Activated CD8-positive, alpha-beta T cell treated with anti-CD3 and anti-CD28 coated beads, Interleukin-2, amount 10 ng/mL, durations not matched to agents 7 days and 5 days (primary cell): ENCODE data around the gene MIER2. TPM values are rescaled to one million over a fixed set of nuclear protein-coding genes. Genes with fewer than 3 reads are reported as not detected.

Experiments used
- ATAC-seq: fragments of 150-1000 bp; cut with Tn5 transposase; one replicate; pipeline ENCODE4 v1.10.0; 2021; ENCODE audit warnings: moderate library complexity
- CTCF ChIA-PET: fragments of 350-600 bp; sonication (Branson Sonifier 250); formaldehyde crosslinking; loops from one replicate; lab custom pipeline; 2021; ENCODE audit warnings: antibody characterized with exemption; lab: Charles Lee
- POLR2A ChIA-PET: fragments of 350-600 bp; sonication (Branson Sonifier 250); formaldehyde crosslinking; loops from one replicate; lab custom pipeline; 2021; ENCODE audit warnings: antibody characterized with exemption; lab: Charles Lee
- DNase-seq: peaks from one replicate; pipeline ENCODE4 v3.0.0-alpha.2; 2020
- H3K27ac Mint-ChIP-seq: one replicate; pipeline ENCODE4 v1.8.0; 2021; ENCODE audit warnings: mild to moderate bottlenecking, mixed read lengths
- H3K27me3 Mint-ChIP-seq: one replicate; pipeline ENCODE4 v1.8.0; 2021; ENCODE audit warnings: low read depth, mixed read lengths
- H3K36me3 Mint-ChIP-seq: one replicate; pipeline ENCODE4 v1.8.0; 2021; ENCODE audit warnings: low read depth, mixed read lengths
- H3K4me1 Mint-ChIP-seq: one replicate; pipeline ENCODE4 v1.8.0; 2021; ENCODE audit warnings: low read depth, mixed read lengths
- H3K4me3 Mint-ChIP-seq: one replicate; pipeline ENCODE4 v1.8.0; 2021; ENCODE audit warnings: mild to moderate bottlenecking, mixed read lengths
- H3K9me3 Mint-ChIP-seq: one replicate; pipeline ENCODE4 v1.8.0; 2022; ENCODE audit warnings: mixed read lengths; ENCODE audit not compliant: insufficient read depth
- total RNA-seq, 2 experiments: library from RNA; stranded (reverse); gene quantifications; one replicate each; pipeline ENCODE4 v1.2.3, GENCODE V29; 2021

The MIER2 gene
- total RNA-seq, 2 experiments from 2014 or later = 21.6 to 23.1 TPM

- Mint-ChIP-seq H3K4me1 (no peaks in the 10 kb centered on the region), H3K27me3 (no peaks in the 10 kb centered on the region), H3K36me3 (no peaks in the 10 kb centered on the region), H3K4me3 (no peak overlapping the region), H3K27ac (no peak overlapping the region), H3K9me3 (no peaks in the 10 kb centered on the region)
- ChIA-PET CTCF (no interaction called here), POLR2A (no interaction called here)
- ATAC-seq (no peak), DNase-seq (no peak)
Observed at GRCh38 chr19:376111-376470, 31.5 kb upstream of the MIER2 start.

GRCh38 chr19:375395-376110 lies 31.0 kb upstream of the MIER2 start:
- CTCF ChIA-PET = no interaction called here
- Mint-ChIP-seq H3K4me1 (no peaks in the 10 kb centered on the region), H3K4me3 (no peak overlapping the region), H3K36me3 (no peaks in the 10 kb centered on the region), H3K9me3 (no peaks in the 10 kb centered on the region), H3K27me3 (no peaks in the 10 kb centered on the region), H3K27ac (no peak overlapping the region)
- DNase-seq = no peak
- POLR2A ChIA-PET = no interaction called here
- ATAC-seq = no peak

- Mint-ChIP-seq H3K27ac (no peak overlapping the region), H3K4me3 (no peak overlapping the region), H3K4me1 (no peaks in the 10 kb centered on the region), H3K36me3 (no peaks in the 10 kb centered on the region), H3K27me3 (no peaks in the 10 kb centered on the region), H3K9me3 (no peaks in the 10 kb centered on the region)
- ATAC-seq (no peak), DNase-seq (no peak)
- ChIA-PET POLR2A (no interaction called here), CTCF (no interaction called here)
Observed at GRCh38 chr19:374886-375235, 30.3 kb upstream of the MIER2 start.

GRCh38 chr19:374183-374885 lies 29.7 kb upstream of the MIER2 start:
- Mint-ChIP-seq H3K36me3 (no peaks in the 10 kb centered on the region), H3K4me3 (no peak overlapping the region), H3K27ac (no peak overlapping the region), H3K4me1 (no peaks in the 10 kb centered on the region), H3K9me3 (no peaks in the 10 kb centered on the region), H3K27me3 (no peaks in the 10 kb centered on the region)
- ATAC-seq (no peak), DNase-seq (no peak)
- POLR2A ChIA-PET = no interaction called here
- CTCF ChIA-PET = no interaction called here

GRCh38 chr19:373391-374182 lies 29.0 kb upstream of the MIER2 start:
- Mint-ChIP-seq H3K4me3 (no peak overlapping the region), H3K36me3 (no peaks in the 10 kb centered on the region), H3K27ac (no peak overlapping the region), H3K4me1 (no peaks in the 10 kb centered on the region), H3K9me3 (no peaks in the 10 kb centered on the region), H3K27me3 (no peaks in the 10 kb centered on the region)
- DNase-seq (no peak), ATAC-seq (no peak)
- ChIA-PET POLR2A (no interaction called here), CTCF (no interaction called here)

- no peaks in the 10 kb centered on the region for H3K27me3 Mint-ChIP-seq
- no peak for ATAC-seq
- DNase-seq = no peak
- H3K36me3 Mint-ChIP-seq = no peaks in the 10 kb centered on the region
- H3K9me3 Mint-ChIP-seq = no peaks in the 10 kb centered on the region
- no peak overlapping the region for H3K27ac Mint-ChIP-seq
- CTCF ChIA-PET = no interaction called here
- POLR2A ChIA-PET = interaction anchor here (0.6 kb wide), 1 partner anchor 116 kb away, joined by 3 read pairs; no protein-coding TSS in a partner anchor
- H3K4me3 Mint-ChIP-seq = no peak overlapping the region
- no peaks in the 10 kb centered on the region for H3K4me1 Mint-ChIP-seq
Observed at GRCh38 chr19:372306-372890, 27.8 kb upstream of the MIER2 start.

GRCh38 chr19:371501-372168 lies 27.0 kb upstream of the MIER2 start:
- Mint-ChIP-seq H3K27me3 (no peaks in the 10 kb centered on the region), H3K27ac (no peak overlapping the region), H3K4me1 (no peaks in the 10 kb centered on the region), H3K9me3 (no peaks in the 10 kb centered on the region), H3K4me3 (no peak overlapping the region), H3K36me3 (no peaks in the 10 kb centered on the region)
- ATAC-seq (no peak), DNase-seq (no peak)
- CTCF ChIA-PET = no interaction called here
- POLR2A ChIA-PET = no interaction called here

- Mint-ChIP-seq H3K27ac (no peak overlapping the region), H3K36me3 (no peaks in the 10 kb centered on the region), H3K4me1 (no peaks in the 10 kb centered on the region), H3K9me3 (no peaks in the 10 kb centered on the region), H3K4me3 (no peak overlapping the region), H3K27me3 (no peaks in the 10 kb centered on the region)
- ChIA-PET CTCF (no interaction called here), POLR2A (no interaction called here)
- DNase-seq = no peak
- ATAC-seq = no peak
Observed at GRCh38 chr19:370641-371330, 26.2 kb upstream of the MIER2 start.

GRCh38 chr19:369876-370275 lies 25.3 kb upstream of the MIER2 start:
- Mint-ChIP-seq H3K27ac (no peak overlapping the region), H3K27me3 (no peaks in the 10 kb centered on the region), H3K36me3 (no peaks in the 10 kb centered on the region), H3K4me1 (no peaks in the 10 kb centered on the region), H3K4me3 (no peak overlapping the region), H3K9me3 (no peaks in the 10 kb centered on the region)
- ChIA-PET POLR2A (no interaction called here), CTCF (no interaction called here)
- DNase-seq (no peak), ATAC-seq (no peak)

- H3K9me3 Mint-ChIP-seq = no peaks in the 10 kb centered on the region
- DNase-seq (no peak), ATAC-seq (no peak)
- no peak overlapping the region for H3K27ac Mint-ChIP-seq
- H3K27me3 Mint-ChIP-seq = no peaks in the 10 kb centered on the region
- H3K4me1 Mint-ChIP-seq = no peaks in the 10 kb centered on the region
- H3K4me3 Mint-ChIP-seq = no peak overlapping the region
- POLR2A ChIA-PET = no interaction called here
- no peaks in the 10 kb centered on the region for H3K36me3 Mint-ChIP-seq
- CTCF ChIA-PET = no interaction called here
Observed at GRCh38 chr19:369256-369655, 24.7 kb upstream of the MIER2 start.

GRCh38 chr19:368630-369024 lies 24.0 kb upstream of the MIER2 start:
- Mint-ChIP-seq H3K4me3 (no peak overlapping the region), H3K27ac (no peak overlapping the region), H3K27me3 (no peaks in the 10 kb centered on the region), H3K9me3 (no peaks in the 10 kb centered on the region), H3K36me3 (no peaks in the 10 kb centered on the region), H3K4me1 (no peaks in the 10 kb centered on the region)
- POLR2A ChIA-PET = no interaction called here
- ATAC-seq (no peak), DNase-seq (no peak)
- CTCF ChIA-PET = no interaction called here
